Neural cell (in vitro differentiated cells): ENCODE data around the gene POMP. TPM values are rescaled to one million over a fixed set of nuclear protein-coding genes. Genes with fewer than 3 reads are reported as not detected.

Source experiments
- H2AFZ ChIP-seq: fragments of 200-600, 300-800 bp; sonication (generic), shearing (Covaris generic); 2 replicates; pipeline ENCODE4 v1.6.0; 2014; ENCODE audit warnings: low read depth, mild to moderate bottlenecking, antibody characterized with exemption, low read length, moderate library complexity
- H3F3A ChIP-seq: fragments of 200-600 bp; shearing (Covaris generic); 2 replicates; pipeline ENCODE4 v1.6.1; 2016; ENCODE audit warnings: mild to moderate bottlenecking, moderate library complexity, mixed read lengths, antibody characterized with exemption, low read length; ENCODE audit not compliant: insufficient read depth, poor library complexity, severe bottlenecking
- H3K27ac ChIP-seq: fragments of 200-600, 300-800 bp; sonication (generic), shearing (Covaris generic); 2 replicates; pipeline ENCODE4 v1.5.1; 2014; ENCODE audit warnings: mild to moderate bottlenecking, low read length, moderate library complexity
- H3K27me3 ChIP-seq: fragments of 300-800, 200-600 bp; sonication (generic), shearing (Covaris generic); 2 replicates; pipeline ENCODE4 v1.6.0; 2014; ENCODE audit warnings: mild to moderate bottlenecking, low read depth, low read length, moderate library complexity; ENCODE audit not compliant: insufficient read depth
- H3K36me3 ChIP-seq: fragments of 300-800, 200-600 bp; sonication (generic), shearing (Covaris generic); 2 replicates; pipeline ENCODE4 v1.5.1; 2014; ENCODE audit warnings: mild to moderate bottlenecking, antibody characterized with exemption, low read length, moderate library complexity; ENCODE audit not compliant: insufficient read depth
- H3K4me2 ChIP-seq: fragments of 300-800, 200-600 bp; sonication (generic), shearing (Covaris generic); 2 replicates; pipeline ENCODE4 v1.6.0; 2014; ENCODE audit warnings: mild to moderate bottlenecking, low read length
- H3K4me3 ChIP-seq: fragments of 300-800, 200-600 bp; sonication (generic), shearing (Covaris generic); 2 replicates; pipeline ENCODE4 v1.5.1; 2014; ENCODE audit warnings: mild to moderate bottlenecking, low read length, moderate library complexity
- H3K79me2 ChIP-seq: fragments of 200-600 bp; shearing (Covaris generic); replicated peaks from 2 replicates; pipeline ENCODE4 v1.6.0; 2014; ENCODE audit warnings: mild to moderate bottlenecking, low read length, moderate library complexity; ENCODE audit not compliant: insufficient read depth
- H3K9ac ChIP-seq: fragments of 300-800, 200-600 bp; sonication (generic), shearing (Covaris generic); 2 replicates; pipeline ENCODE4 v1.6.1; 2016; ENCODE audit warnings: mild to moderate bottlenecking, low read length, mixed read lengths
- H3K9me2 ChIP-seq: fragments of 200-600 bp; shearing (Covaris generic); 2 replicates; pipeline ENCODE4 v1.6.1; 2016; ENCODE audit warnings: mild to moderate bottlenecking, low read length, mixed read lengths; ENCODE audit not compliant: insufficient read depth
- H3K9me3 ChIP-seq: fragments of 200-600, 300-800 bp; sonication (generic), shearing (Covaris generic); 2 replicates; pipeline ENCODE4 v1.6.1; 2016; ENCODE audit warnings: mild to moderate bottlenecking, mixed run types, low read length, moderate library complexity, mixed read lengths
- H4K20me1 ChIP-seq: fragments of 200-600 bp; shearing (Covaris generic); 2 replicates; pipeline ENCODE4 v1.6.1; 2016; ENCODE audit warnings: mild to moderate bottlenecking, mixed run types; ENCODE audit not compliant: insufficient read depth
- EP300 ChIP-seq: fragments of 450-650 bp; conservative IDR thresholded peaks from 2 replicates; pipeline ENCODE4 v1.6.1; 2014; ENCODE audit warnings: antibody characterized with exemption, mild to moderate bottlenecking, moderate library complexity; ENCODE audit not compliant: poor library complexity, severe bottlenecking
- EZH2 ChIP-seq: fragments of 200-600, 300-800 bp; shearing (Covaris generic), sonication (generic); IDR thresholded peaks from 2 replicates; pipeline ENCODE4 v1.6.1; 2014; ENCODE audit warnings: antibody characterized with exemption, low read length, borderline replicate concordance, mild to moderate bottlenecking; ENCODE audit not compliant: insufficient read depth, poor library complexity, severe bottlenecking
- MXI1 ChIP-seq: fragments of 450-650 bp; conservative IDR thresholded peaks from 2 replicates; pipeline ENCODE4 v1.6.1; 2014; ENCODE audit warnings: antibody characterized with exemption, mild to moderate bottlenecking; ENCODE audit not compliant: poor library complexity, severe bottlenecking
- POLR2AphosphoS5 ChIP-seq: IDR thresholded peaks from 2 replicates; pipeline ENCODE4 v1.6.1; 2012
- RAD21 ChIP-seq: fragments of 450-650 bp; conservative IDR thresholded peaks from 2 replicates; pipeline ENCODE4 v1.6.1; 2014; ENCODE audit warnings: antibody characterized with exemption, mild to moderate bottlenecking, moderate library complexity
- SMC3 ChIP-seq: fragments of 450-650 bp; conservative IDR thresholded peaks from 2 replicates; pipeline ENCODE4 v1.6.1; 2014; ENCODE audit warnings: antibody characterized with exemption, mild to moderate bottlenecking, moderate library complexity; ENCODE audit not compliant: poor library complexity
- TAF1 ChIP-seq: IDR thresholded peaks from 2 replicates; pipeline ENCODE4 v1.6.1; 2012; ENCODE audit warnings: low read depth
- polyA plus RNA-seq: library from polyadenylated mRNA; depleted of rRNA; stranded (reverse); fragments of >200 nt; gene quantifications from 2 replicates; pipeline ENCODE4 v1.2.3, GENCODE V29; 2014
- TF ChIP-seq, protein P1 (sequence below): fragments of 450-650 bp; IDR thresholded peaks from 2 replicates; pipeline ENCODE4 v1.5.1; 2014; ENCODE audit warnings: antibody characterized with exemption, mild to moderate bottlenecking, moderate library complexity; ENCODE audit not compliant: poor library complexity, severe bottlenecking
- TF ChIP-seq, protein P2 (sequence below): IDR thresholded peaks from 2 replicates; pipeline ENCODE4 v1.6.1; 2012; ENCODE audit warnings: borderline replicate concordance

Gene POMP
- polyA plus RNA-seq, 1 donor from 2014 or later, result 167 TPM

DNA sequence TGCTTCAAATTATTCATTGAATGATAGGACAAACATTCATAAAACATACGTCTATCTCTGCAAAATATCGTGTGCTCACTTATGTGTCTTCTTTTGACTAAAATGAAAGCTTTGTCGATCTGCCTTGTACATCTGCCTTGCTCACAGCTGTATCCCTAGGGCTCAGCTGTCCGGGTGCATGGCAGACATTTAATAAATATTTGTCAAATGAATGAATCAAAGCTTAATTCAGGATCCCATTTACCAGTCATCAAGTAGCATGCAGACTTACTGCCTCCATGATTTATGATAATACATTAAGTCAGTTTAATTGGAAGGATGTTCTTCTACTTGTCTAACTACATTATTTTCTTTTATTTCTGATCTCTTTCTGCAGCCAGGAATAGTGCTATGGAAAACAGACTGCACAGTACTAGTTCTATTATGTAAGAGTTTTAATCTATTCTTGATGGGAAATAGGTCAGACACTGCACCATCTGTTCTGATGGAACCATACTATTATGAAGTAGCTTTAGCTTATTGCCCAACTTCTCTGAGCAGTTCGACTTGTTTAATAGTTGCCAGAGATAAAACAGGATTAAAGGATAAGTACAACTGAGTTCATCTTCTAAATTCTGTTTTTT, 46.6 kb downstream of the POMP start:
- Histone ChIP-seq H3F3A (no peaks in the 10 kb centered on the region), H2AFZ (no peak overlapping the region), H3K9me2 (no peaks in the 10 kb centered on the region), H4K20me1 (no peaks in the 10 kb centered on the region), H3K27ac (no peak overlapping the region), H3K36me3 (no peaks in the 10 kb centered on the region), H3K79me2 (no peaks in the 10 kb centered on the region), H3K9ac (no peak overlapping the region), H3K4me3 (no peak overlapping the region), H3K9me3 (no peaks in the 10 kb centered on the region), H3K4me2 (no peak overlapping the region), H3K27me3 (no peaks in the 10 kb centered on the region)
- TF ChIP-seq EZH2 (no peak), SMC3 (no peak), MXI1 (no peak), EP300 (no peak), TAF1 (no peak), RAD21 (no peak), POLR2AphosphoS5 (no peak)
- TF ChIP-seq, protein P1, sequence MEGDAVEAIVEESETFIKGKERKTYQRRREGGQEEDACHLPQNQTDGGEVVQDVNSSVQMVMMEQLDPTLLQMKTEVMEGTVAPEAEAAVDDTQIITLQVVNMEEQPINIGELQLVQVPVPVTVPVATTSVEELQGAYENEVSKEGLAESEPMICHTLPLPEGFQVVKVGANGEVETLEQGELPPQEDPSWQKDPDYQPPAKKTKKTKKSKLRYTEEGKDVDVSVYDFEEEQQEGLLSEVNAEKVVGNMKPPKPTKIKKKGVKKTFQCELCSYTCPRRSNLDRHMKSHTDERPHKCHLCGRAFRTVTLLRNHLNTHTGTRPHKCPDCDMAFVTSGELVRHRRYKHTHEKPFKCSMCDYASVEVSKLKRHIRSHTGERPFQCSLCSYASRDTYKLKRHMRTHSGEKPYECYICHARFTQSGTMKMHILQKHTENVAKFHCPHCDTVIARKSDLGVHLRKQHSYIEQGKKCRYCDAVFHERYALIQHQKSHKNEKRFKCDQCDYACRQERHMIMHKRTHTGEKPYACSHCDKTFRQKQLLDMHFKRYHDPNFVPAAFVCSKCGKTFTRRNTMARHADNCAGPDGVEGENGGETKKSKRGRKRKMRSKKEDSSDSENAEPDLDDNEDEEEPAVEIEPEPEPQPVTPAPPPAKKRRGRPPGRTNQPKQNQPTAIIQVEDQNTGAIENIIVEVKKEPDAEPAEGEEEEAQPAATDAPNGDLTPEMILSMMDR, result no peak
- TF ChIP-seq, protein P2, sequence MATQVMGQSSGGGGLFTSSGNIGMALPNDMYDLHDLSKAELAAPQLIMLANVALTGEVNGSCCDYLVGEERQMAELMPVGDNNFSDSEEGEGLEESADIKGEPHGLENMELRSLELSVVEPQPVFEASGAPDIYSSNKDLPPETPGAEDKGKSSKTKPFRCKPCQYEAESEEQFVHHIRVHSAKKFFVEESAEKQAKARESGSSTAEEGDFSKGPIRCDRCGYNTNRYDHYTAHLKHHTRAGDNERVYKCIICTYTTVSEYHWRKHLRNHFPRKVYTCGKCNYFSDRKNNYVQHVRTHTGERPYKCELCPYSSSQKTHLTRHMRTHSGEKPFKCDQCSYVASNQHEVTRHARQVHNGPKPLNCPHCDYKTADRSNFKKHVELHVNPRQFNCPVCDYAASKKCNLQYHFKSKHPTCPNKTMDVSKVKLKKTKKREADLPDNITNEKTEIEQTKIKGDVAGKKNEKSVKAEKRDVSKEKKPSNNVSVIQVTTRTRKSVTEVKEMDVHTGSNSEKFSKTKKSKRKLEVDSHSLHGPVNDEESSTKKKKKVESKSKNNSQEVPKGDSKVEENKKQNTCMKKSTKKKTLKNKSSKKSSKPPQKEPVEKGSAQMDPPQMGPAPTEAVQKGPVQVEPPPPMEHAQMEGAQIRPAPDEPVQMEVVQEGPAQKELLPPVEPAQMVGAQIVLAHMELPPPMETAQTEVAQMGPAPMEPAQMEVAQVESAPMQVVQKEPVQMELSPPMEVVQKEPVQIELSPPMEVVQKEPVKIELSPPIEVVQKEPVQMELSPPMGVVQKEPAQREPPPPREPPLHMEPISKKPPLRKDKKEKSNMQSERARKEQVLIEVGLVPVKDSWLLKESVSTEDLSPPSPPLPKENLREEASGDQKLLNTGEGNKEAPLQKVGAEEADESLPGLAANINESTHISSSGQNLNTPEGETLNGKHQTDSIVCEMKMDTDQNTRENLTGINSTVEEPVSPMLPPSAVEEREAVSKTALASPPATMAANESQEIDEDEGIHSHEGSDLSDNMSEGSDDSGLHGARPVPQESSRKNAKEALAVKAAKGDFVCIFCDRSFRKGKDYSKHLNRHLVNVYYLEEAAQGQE, result no peak

- no peak overlapping the region for H3K27ac ChIP-seq
- H3K4me3 ChIP-seq, result no peak overlapping the region
- H3F3A ChIP-seq, result no peaks in the 10 kb centered on the region
- no peaks in the 10 kb centered on the region for H4K20me1 ChIP-seq
- H2AFZ ChIP-seq, result no peak overlapping the region
- no peak overlapping the region for H3K9ac ChIP-seq
- H3K4me2 ChIP-seq, result no peak overlapping the region
- H3K9me3 ChIP-seq, result no peaks in the 10 kb centered on the region
- no peak for TF ChIP-seq EZH2
- TF ChIP-seq, protein P1, result no peak
- TF ChIP-seq SMC3, result no peak
- no peak for TF ChIP-seq MXI1
- no peak for TF ChIP-seq RAD21
- TF ChIP-seq TAF1, result no peak
- TF ChIP-seq POLR2AphosphoS5, result no peak
- TF ChIP-seq EP300, result no peak
- TF ChIP-seq, protein P2, result no peak
- no peaks in the 10 kb centered on the region for H3K27me3 ChIP-seq
- no peaks in the 10 kb centered on the region for H3K36me3 ChIP-seq
- H3K79me2 ChIP-seq, result no peaks in the 10 kb centered on the region
- H3K9me2 ChIP-seq, result no peaks in the 10 kb centered on the region
Observed at GRCh38 chr13:28707629-28708427, 48.9 kb downstream of the POMP start.
